PC-3 (cell line): Measurements from ENCODE around the gene NFIC. TPM values are rescaled to one million over a fixed set of nuclear protein-coding genes. Genes with fewer than 3 reads are reported as not detected.
A peak's percentile ranks its signal among the peaks of the same experiment; 100 is the strongest.

Experiments used
- ATAC-seq: fragments of 200-7000 bp; cut with Tn5 transposase; 2 replicates; pipeline ENCODE4 v1.9.1; 2020; ENCODE audit warnings: mild to moderate bottlenecking, moderate library complexity
- BruUV-seq: library from RNA; stranded (reverse); fragments of 400-500 nt; replicated peaks from 2 replicates; lab custom pipeline; 2021; lab: Mats Ljungman, UMichigan
- CTCF ChIA-PET: fragments of 300-600 bp; sonication (Branson Sonifier 250); formaldehyde crosslinking; loops from one replicate; lab custom pipeline; 2022; ENCODE audit warnings: antibody characterized with exemption; lab: Charles Lee
- POLR2A ChIA-PET: fragments of 300-600 bp; sonication (Branson Sonifier 250); formaldehyde crosslinking; loops from one replicate; lab custom pipeline; 2022; ENCODE audit warnings: antibody characterized with exemption; ENCODE audit not compliant: unreplicated experiment; lab: Charles Lee
- DNase-seq: peaks from one replicate; pipeline ENCODE4 v3.0.0-alpha.2; 2015
- H2AFZ ChIP-seq: fragments of 300-600 bp; sonication (generic); 2 replicates; pipeline ENCODE4 v1.6.0; 2016; ENCODE audit warnings: antibody characterized with exemption, low read length
- H3F3A ChIP-seq: fragments of 300-600 bp; sonication (generic); one replicate; pipeline ENCODE4 v1.6.0; 2017; ENCODE audit warnings: antibody characterized with exemption, low read length, control low read depth, mild to moderate bottlenecking; ENCODE audit not compliant: unreplicated experiment
- H3K27ac ChIP-seq: fragments of 300-600 bp; sonication (generic); 2 replicates; pipeline ENCODE4 v1.5.1; 2016; ENCODE audit warnings: mild to moderate bottlenecking, low read length
- H3K27me3 ChIP-seq: fragments of 300-600 bp; sonication (generic); 2 replicates; pipeline ENCODE4 v1.6.1; 2016; ENCODE audit warnings: low read length, mixed read lengths
- H3K36me3 ChIP-seq: fragments of 300-600 bp; sonication (generic); 2 replicates; pipeline ENCODE4 v1.6.1; 2016; ENCODE audit warnings: low read depth, mixed run types, low read length, mixed read lengths
- H3K4me1 ChIP-seq: fragments of 300-600 bp; sonication (generic); 2 replicates; pipeline ENCODE4 v1.5.1; 2016; ENCODE audit warnings: low read length; ENCODE audit not compliant: insufficient read depth
- H3K4me2 ChIP-seq: fragments of 300-600 bp; sonication (generic); 2 replicates; pipeline ENCODE4 v1.6.0; 2016; ENCODE audit warnings: low read length
- H3K4me3 ChIP-seq: fragments of 300-600 bp; sonication (generic); 2 replicates; pipeline ENCODE4 v1.5.1; 2016; ENCODE audit warnings: mild to moderate bottlenecking, low read length, mixed read lengths
- H3K79me2 ChIP-seq: fragments of 300-600 bp; sonication (generic); 2 replicates; pipeline ENCODE4 v1.6.1; 2017; ENCODE audit warnings: low read length, mixed read lengths
- H3K9ac ChIP-seq: fragments of 300-600 bp; sonication (generic); 2 replicates; pipeline ENCODE4 v1.6.0; 2016; ENCODE audit warnings: mild to moderate bottlenecking, low read length
- H3K9me2 ChIP-seq: fragments of 300-600 bp; sonication (generic); replicated peaks from 2 replicates; pipeline ENCODE4 v1.6.1; 2016; ENCODE audit warnings: mixed run types, low read length, mixed read lengths
- H3K9me3 ChIP-seq: fragments of 300-600 bp; sonication (generic); 2 replicates; pipeline ENCODE4 v1.6.1; 2016; ENCODE audit warnings: low read length, mixed read lengths
- H4K20me1 ChIP-seq: fragments of 300-600 bp; sonication (generic); 2 replicates; pipeline ENCODE4 v1.6.1; 2016; ENCODE audit warnings: low read length, mixed read lengths
- CTCF ChIP-seq: fragments of 300-600 bp; sonication (generic); conservative IDR thresholded peaks from 2 replicates; pipeline ENCODE4 v1.5.1; 2017; ENCODE audit warnings: antibody characterized with exemption, low read depth, mild to moderate bottlenecking, low read length
- EZH2 ChIP-seq: fragments of 300-600 bp; sonication (generic); IDR thresholded peaks from one replicate; pipeline ENCODE4 v1.6.1; 2017; ENCODE audit warnings: antibody characterized with exemption, mild to moderate bottlenecking, low read length; ENCODE audit not compliant: unreplicated experiment
- EZH2phosphoT487 ChIP-seq: fragments of 300-600 bp; sonication (generic); IDR thresholded peaks from 2 replicates; pipeline ENCODE4 v1.6.1; 2018; ENCODE audit warnings: mild to moderate bottlenecking, antibody characterized with exemption, low read length, borderline replicate concordance
- intact Hi-C: fragments of 100-400 bp; cut with micrococcal nuclease; formaldehyde crosslinking; loops from 2 replicates; pipeline ENCODE4 v1.9.0; 2023
- total RNA-seq: library from RNA; depleted of rRNA; stranded (reverse); fragments of >200 nt; gene quantifications from 2 replicates; pipeline ENCODE4 v1.2.3, GENCODE V29; 2014

The NFIC gene
- total RNA-seq, 1 experiment from 2014 or later, result 31.7 TPM

DNA sequence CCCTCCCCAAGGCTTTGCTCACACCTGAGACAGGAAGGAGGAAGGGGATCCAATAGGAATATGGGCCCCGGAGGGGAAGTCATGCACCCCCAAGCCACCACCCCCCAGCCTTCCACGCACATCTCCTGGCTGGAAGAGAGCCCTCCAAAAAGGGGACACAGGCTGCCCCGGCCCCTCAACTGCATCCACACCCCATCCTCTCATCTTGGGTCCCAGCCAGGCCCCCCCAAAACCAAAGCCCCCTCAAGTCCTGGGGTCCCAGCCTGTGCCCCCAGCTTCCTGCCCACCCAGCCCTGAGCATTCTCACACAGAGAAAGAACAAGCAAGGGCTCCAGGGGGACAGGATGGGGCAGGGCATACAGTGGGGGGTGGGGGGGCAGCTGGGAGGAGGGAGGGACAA lies 101.8 kb downstream of the NFIC start:
- Histone ChIP-seq H3K27ac (no peak overlapping the region), H3F3A (no peaks in the 10 kb centered on the region), H3K4me1 (no peaks in the 10 kb centered on the region), H3K9me2 (no peaks in the 10 kb centered on the region), H3K9me3 (no peaks in the 10 kb centered on the region), H4K20me1 (no peaks in the 10 kb centered on the region), H3K4me2 (no peak overlapping the region), H3K36me3 (no peaks in the 10 kb centered on the region), H3K4me3 (no peak overlapping the region), H3K27me3 (no peaks in the 10 kb centered on the region), H3K9ac (no peak overlapping the region), H3K79me2 (no peaks in the 10 kb centered on the region), H2AFZ (no peak overlapping the region)
- DNase-seq (no peak), ATAC-seq (no peak)
- TF ChIP-seq EZH2phosphoT487, result no peak
- intact Hi-C loops, result no loop called here
- BruUV-seq, result no TSS peak
- POLR2A ChIA-PET, result no interaction called here
- CTCF ChIA-PET, result no interaction called here

DNA sequence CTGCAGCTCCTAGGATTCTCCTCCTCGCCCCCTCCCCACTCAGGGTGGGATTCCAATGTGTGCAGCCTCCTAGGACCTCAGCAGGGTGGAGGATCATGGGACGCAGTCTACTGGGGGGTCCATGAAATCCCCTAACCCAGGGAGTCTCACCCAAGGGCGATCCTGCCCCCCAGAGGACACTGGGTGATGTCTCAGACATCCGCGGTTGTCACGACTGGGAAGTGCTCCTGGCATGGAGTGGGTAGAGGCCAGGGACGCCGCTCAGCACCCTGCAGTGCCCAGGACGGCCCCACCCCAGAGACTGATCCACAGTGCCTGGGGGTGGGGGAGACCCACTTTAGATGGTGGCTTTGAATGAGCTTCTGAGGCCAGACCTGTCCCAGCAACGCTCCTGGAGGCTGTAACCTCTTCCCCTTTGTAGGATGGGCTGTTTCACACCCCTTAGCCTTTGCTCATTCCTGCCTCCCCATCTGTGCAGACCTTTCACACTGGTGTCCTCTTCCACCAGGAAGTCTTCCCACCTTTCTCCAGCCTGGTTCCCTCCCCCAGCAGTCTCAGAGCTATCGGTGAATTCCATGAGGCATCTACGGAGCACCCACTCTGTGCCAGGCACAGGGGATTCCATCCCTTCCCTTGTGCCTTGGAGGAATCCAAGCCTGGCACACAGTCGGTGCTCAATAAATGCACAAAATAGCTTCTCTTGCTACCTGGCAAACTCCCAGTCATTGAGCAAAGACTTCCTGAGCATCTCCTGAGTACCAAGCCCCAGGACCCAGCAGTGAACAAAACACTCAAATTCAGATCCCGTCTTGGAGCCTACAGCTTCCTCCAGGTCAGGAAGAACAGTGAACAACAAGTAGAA lies 103.5 kb downstream of the NFIC start:
- H3K27me3 ChIP-seq, result no peaks in the 10 kb centered on the region
- ChIA-PET CTCF (interaction anchor here (0.5 kb wide), 1 partner anchor 237 kb away, joined by 3 read pairs; no protein-coding TSS in a partner anchor), POLR2A (interaction anchor here (0.6 kb wide), 1 partner anchor 185 kb away, joined by 4 read pairs; no protein-coding TSS in a partner anchor)
- H3K4me1 ChIP-seq, result no peaks in the 10 kb centered on the region
- no peak overlapping the region for H3K27ac ChIP-seq
- ATAC-seq, result peak; percentile 44; the same call in 1 of the 2 replicates
- intact Hi-C loops, result no loop called here
- no peaks in the 10 kb centered on the region for H3F3A ChIP-seq
- no peak overlapping the region for H2AFZ ChIP-seq
- no peak overlapping the region for H3K4me2 ChIP-seq
- BruUV-seq, result no TSS peak
- DNase-seq, result no peak
- no peaks in the 10 kb centered on the region for H3K9me2 ChIP-seq
- no peak; the same call in 1 of the 2 replicates for TF ChIP-seq CTCF
- TF ChIP-seq EZH2, result no peak
- TF ChIP-seq EZH2phosphoT487, result no peak
- no peak overlapping the region for H3K4me3 ChIP-seq
- H3K79me2 ChIP-seq, result no peaks in the 10 kb centered on the region
- no peaks in the 10 kb centered on the region for H3K36me3 ChIP-seq
- no peaks in the 10 kb centered on the region for H4K20me1 ChIP-seq
- H3K9ac ChIP-seq, result no peak overlapping the region
- no peaks in the 10 kb centered on the region for H3K9me3 ChIP-seq

DNA sequence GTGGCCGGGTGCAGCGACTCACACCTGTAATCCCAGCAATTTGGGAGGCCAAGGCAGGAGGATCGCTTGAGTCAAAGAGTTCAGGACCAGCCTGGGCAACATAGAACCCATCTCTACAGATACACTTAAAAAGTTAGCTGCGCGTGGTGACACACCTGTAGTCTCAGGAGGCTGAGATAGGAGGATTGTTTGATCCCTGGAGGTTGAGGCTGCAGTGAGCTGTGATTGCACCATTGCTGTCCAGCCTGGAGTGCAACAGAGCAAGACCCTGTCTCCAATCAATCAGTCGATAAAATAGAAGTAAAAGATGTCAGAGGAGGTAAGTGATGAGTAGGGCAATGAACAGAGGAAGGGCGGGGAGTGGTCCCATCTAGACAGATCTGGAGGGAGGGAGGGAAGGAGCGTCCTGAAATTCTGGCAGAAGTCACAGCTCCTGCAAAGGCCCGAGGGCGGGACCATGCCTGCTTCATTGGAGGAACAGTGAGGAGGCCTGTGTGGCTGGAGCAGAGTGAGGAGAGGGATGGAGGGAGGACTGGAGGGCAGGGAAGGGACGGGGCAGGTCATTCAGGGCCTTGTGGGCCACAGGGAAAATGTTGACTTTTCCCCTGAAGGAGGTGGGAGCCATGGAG lies 104.2 kb downstream of the NFIC start:
- CTCF ChIA-PET, result no interaction called here

More for the DNA sequence above, 104.2 kb downstream of the NFIC start:
- Histone ChIP-seq H3K4me1 (no peaks in the 10 kb centered on the region), H3K9ac (no peak overlapping the region), H3K4me2 (no peak overlapping the region), H3K36me3 (no peaks in the 10 kb centered on the region), H2AFZ (no peak overlapping the region), H4K20me1 (no peaks in the 10 kb centered on the region), H3K9me2 (no peaks in the 10 kb centered on the region), H3K4me3 (no peak overlapping the region), H3F3A (no peaks in the 10 kb centered on the region), H3K79me2 (no peaks in the 10 kb centered on the region), H3K27me3 (no peaks in the 10 kb centered on the region), H3K9me3 (no peaks in the 10 kb centered on the region), H3K27ac (no peak overlapping the region)
- DNase-seq, result no peak
- BruUV-seq, result no TSS peak
- no peak for TF ChIP-seq EZH2phosphoT487
- POLR2A ChIA-PET, result no interaction called here
- intact Hi-C loops, result no loop called here
- ATAC-seq, result peak; percentile 12; the same call in 1 of the 2 replicates
